ENCODE measurements around the gene TMEM178B. TPM values are rescaled to one million over a fixed set of nuclear protein-coding genes. Genes with fewer than 3 reads are reported as not detected.

TMEM178B gene
- total and polyA plus RNA-seq, 7 donors, result 0.16 to 4.7 (median 1.4) TPM; not detected in 2

GRCh38 chr7:141415999-141416398 lies 342.1 kb downstream of the TMEM178B start:
- intact Hi-C loops (cut with DNase I), result no loop called here
- no peak for TF ChIP-seq POLR2AphosphoS5 (IDR thresholded peaks at IDR 0.05)
- H3K9me3 ChIP-seq, result no peaks in the 10 kb centered on the region
- DNase-seq, result no peak
- WGBS, 2 donors, result 80 to 86% methylated on average over 3 of the region's 3 CpGs
- H3K36me3 ChIP-seq, result no peaks in the 10 kb centered on the region
- H3K27me3 ChIP-seq, result no peaks in the 10 kb centered on the region
- H3K4me3 ChIP-seq, result no peak overlapping the region
- H3K4me1 ChIP-seq, result no peaks in the 10 kb centered on the region
- no peak overlapping the region for H3K27ac ChIP-seq

GRCh38 chr7:141416650-141417270 lies 342.9 kb downstream of the TMEM178B start:
- no peak for DNase-seq
- intact Hi-C loops (cut with DNase I), result no loop called here
- 77 to 78% methylated on average over 9 of the region's 9 CpGs for WGBS, 2 donors
- Histone ChIP-seq H3K4me1 (no peaks in the 10 kb centered on the region), H3K27ac (no peak overlapping the region), H3K27me3 (no peaks in the 10 kb centered on the region), H3K36me3 (no peaks in the 10 kb centered on the region), H3K9me3 (no peaks in the 10 kb centered on the region), H3K4me3 (no peak overlapping the region)
- no peak for TF ChIP-seq CTCF (IDR thresholded peaks at IDR 0.05)
- no peak for TF ChIP-seq POLR2A (IDR thresholded peaks at IDR 0.05)
- TF ChIP-seq EP300 (IDR thresholded peaks at IDR 0.05), result no peak
- TF ChIP-seq POLR2AphosphoS5 (IDR thresholded peaks at IDR 0.05), result no peak

- WGBS, 2 donors, result 85 to 86% methylated on average over 4 of the region's 4 CpGs
- TF ChIP-seq POLR2A (IDR thresholded peaks at IDR 0.05) (no peak), CTCF (IDR thresholded peaks at IDR 0.05) (no peak), EP300 (IDR thresholded peaks at IDR 0.05) (no peak), POLR2AphosphoS5 (IDR thresholded peaks at IDR 0.05) (no peak)
These were observed 343.6 kb downstream of the TMEM178B start for GRCh38 chr7:141417506-141417905.

GRCh38 chr7:141418066-141418465 lies 344.2 kb downstream of the TMEM178B start:
- Histone ChIP-seq H3K36me3 (no peaks in the 10 kb centered on the region), H3K4me1 (no peaks in the 10 kb centered on the region), H3K9me3 (no peaks in the 10 kb centered on the region), H3K4me3 (no peak overlapping the region), H3K27me3 (no peaks in the 10 kb centered on the region), H3K27ac (no peak overlapping the region)
- intact Hi-C loops (cut with DNase I), result no loop called here
- no peak for TF ChIP-seq POLR2AphosphoS5 (IDR thresholded peaks at IDR 0.05)
- no peak for TF ChIP-seq EP300 (IDR thresholded peaks at IDR 0.05)
- TF ChIP-seq POLR2A (IDR thresholded peaks at IDR 0.05), result no peak
- no peak for TF ChIP-seq CTCF (IDR thresholded peaks at IDR 0.05)
- WGBS, 2 donors, result 61 to 75% methylated on average over 1 of the region's 1 CpG
- DNase-seq, result no peak

More at GRCh38 chr7:141417506-141417905, 343.6 kb downstream of the TMEM178B start:
- no peak overlapping the region for H3K27ac ChIP-seq
- no peak for DNase-seq
- H3K27me3 ChIP-seq, result no peaks in the 10 kb centered on the region
- no peaks in the 10 kb centered on the region for H3K4me1 ChIP-seq
- H3K4me3 ChIP-seq, result no peak overlapping the region
- intact Hi-C loops (cut with DNase I), result no loop called here
- no peaks in the 10 kb centered on the region for H3K9me3 ChIP-seq
- no peaks in the 10 kb centered on the region for H3K36me3 ChIP-seq

GRCh38 chr7:141421306-141421705 lies 347.4 kb downstream of the TMEM178B start:
- H3K4me1 ChIP-seq, result no peaks in the 10 kb centered on the region
- WGBS, 2 donors, result 66 to 73% methylated on average over 2 of the region's 2 CpGs
- no peak overlapping the region for H3K27ac ChIP-seq
- no peaks in the 10 kb centered on the region for H3K36me3 ChIP-seq
- DNase-seq, result no peak
- intact Hi-C loops (cut with DNase I), result no loop called here
- no peak overlapping the region for H3K4me3 ChIP-seq
- H3K27me3 ChIP-seq, result no peaks in the 10 kb centered on the region
- no peak for TF ChIP-seq EP300 (IDR thresholded peaks at IDR 0.05)
- TF ChIP-seq POLR2A (IDR thresholded peaks at IDR 0.05), result no peak
- TF ChIP-seq POLR2AphosphoS5 (IDR thresholded peaks at IDR 0.05), result no peak
- TF ChIP-seq CTCF (IDR thresholded peaks at IDR 0.05), result no peak
- H3K9me3 ChIP-seq, result no peaks in the 10 kb centered on the region

Data from sigmoid colon (tissue), 7 donors.